ENCODE data around the gene ZNF853.
A peak's percentile ranks its signal among the peaks of the same experiment; 100 is the strongest.

The ZNF853 gene

DNA sequence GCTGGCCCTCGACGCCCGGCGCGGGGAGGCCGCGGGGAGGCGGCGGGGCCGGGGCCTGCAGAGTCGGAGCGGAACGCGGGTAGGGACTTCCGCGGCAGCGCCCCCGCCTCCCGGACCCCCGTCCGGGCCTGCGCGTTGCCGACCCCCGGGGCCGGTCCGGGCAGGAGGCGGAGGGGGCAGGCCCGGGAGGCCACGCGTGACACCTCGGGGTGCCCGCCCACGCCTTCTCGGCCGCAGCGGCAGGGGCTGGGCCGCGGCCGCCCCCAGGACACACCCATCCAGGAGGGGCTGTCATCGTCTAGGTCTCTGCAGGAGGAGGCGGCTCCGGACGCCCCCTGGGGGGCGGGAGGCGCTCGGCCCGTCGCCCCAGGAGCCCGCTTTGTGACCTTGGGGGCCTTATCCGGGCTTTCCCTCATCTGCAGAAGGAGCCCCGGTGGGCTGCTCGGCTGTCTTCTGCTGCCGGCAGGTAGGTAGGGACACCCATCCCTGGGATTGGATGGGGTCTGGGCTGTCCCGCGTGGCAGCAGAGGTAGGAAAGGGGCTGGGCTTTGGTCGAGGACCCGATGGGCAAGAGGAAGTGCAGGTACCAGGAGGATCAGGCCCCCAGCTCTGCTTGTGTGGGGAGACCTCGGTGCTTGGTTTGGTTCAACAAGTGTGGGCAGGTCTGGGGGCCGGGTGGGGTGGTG is 22.3 kb downstream of the ZNF853 start:
- peak; percentile 31 for DNase-seq

DNA sequence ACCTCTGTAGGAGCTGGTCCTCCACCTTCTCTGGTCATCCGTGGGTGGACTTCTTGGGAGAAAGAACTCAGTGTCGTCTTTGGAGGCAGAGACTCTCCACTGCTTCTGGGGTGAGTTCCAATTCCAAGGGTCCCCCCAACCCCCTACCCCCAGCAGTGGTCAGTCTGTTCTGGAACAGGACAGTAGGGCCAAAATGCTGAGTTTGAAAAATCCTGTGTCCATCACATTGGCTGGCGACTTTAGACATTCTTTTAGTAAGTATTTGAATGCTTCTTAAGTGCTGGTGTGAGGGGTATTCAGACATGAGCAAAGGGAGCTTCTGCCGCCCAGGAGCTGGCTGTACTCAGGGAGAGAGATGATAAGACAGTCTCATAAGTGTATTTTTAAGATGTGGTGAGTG is 23.6 kb downstream of the ZNF853 start:
- DNase-seq, result no peak

DNA sequence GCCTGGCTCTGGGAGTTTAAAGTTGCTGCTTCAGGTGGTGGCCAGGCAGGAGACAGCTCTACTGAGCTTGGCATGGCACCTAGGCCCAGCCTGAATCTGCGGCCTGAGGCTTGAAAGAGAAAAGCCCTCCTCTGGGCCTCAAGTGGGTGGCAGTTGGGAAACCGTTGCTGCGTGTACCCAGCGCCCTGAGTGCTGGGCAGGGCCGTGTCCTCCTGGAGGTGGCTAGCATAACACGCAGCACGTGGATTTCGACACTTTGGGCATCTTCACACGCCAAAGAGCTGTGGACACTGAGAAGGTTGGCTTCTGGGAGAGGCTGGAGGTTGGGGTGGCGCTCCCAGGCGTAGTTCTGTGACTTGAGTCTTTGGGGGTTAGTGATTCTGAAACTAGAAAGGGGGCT is 24.2 kb downstream of the ZNF853 start:
- DNase-seq, result no peak

DNA sequence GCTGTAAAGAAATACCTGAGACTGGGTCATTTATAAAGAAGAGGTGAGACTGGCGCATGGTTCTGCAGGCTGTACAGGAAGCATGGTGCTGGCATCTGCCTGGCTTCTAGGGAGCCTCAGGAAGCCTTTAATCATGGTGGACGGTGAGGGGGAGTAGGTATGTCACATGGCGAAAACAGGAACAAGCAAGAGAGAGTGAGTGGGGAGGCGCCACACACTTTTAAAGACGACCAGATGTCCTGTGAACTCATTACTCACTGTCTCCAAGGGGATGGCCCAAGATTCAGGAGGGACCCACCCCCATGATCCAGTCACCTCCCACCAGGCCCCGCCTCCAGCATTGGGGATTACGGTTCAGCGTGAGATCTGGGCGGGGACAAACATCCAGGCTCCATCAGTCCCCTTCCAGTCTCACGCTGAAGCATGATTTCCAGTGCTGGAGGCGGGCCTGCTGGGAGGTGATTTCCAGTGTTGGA is 24.9 kb downstream of the ZNF853 start:
- no peak for DNase-seq

DNA sequence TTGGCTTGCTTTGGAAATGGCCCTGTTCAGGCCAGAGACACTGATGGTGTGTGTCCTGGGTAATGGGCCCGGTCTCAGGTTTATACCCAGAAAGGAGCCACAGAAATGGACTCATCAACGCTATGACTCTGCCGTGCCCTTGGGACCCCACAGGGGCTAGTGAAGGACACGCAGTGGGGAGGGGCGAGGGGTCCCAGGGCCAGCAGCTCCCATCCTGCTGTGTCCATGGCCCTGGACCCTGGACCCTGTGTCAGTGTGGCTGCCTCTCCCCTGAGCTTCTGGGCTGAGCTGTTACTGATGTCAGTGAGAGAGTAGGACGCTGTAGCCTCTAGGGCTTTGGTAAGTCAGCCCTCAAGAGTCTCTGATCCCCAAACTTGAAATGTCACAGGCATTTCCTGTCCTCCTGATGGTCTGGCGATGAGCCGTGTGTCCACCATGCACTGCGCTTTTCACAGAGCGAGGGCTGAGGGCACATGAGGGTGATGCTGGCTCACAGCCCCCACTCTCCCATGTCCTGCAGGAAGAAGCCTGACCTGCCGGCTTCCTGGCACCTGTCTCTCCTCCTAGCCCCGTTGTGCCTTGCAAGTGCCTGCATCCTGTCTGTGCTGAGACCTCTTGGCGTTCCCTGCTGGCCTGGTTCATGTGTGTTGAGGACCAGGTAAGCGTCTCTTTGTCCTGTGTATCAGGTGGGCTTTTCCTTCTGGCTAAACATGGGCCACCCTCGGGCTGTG is 26.1 kb downstream of the ZNF853 start:
- no peak for DNase-seq

DNA sequence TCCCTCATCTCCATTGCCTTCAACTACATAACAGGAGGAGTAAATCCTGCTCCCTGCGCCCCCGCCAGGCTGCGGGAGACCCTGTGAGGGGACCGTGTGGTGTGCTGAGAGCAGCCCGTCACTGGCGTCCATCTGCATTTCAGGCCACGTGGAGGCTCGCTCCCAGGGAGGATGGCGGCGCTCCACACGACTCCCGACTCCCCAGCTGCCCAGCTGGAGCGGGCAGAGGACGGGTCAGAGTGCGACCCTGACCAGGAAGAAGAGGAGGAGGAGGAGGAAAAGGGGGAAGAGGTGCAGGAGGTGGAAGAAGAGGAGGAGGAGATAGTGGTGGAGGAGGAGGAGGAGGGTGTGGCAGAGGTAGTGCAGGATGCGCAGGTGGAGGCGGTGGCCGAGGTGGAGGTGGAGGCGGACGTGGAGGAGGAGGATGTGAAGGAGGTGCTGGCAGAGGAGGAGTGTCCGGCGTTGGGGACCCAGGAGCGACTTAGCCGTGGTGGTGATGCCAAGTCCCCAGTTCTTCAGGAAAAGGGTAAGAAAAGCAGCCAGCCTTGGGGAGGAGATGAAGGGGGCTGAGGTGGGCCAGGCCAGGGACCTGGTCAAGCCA is 26.9 kb downstream of the ZNF853 start:
- no peak for DNase-seq

DNA sequence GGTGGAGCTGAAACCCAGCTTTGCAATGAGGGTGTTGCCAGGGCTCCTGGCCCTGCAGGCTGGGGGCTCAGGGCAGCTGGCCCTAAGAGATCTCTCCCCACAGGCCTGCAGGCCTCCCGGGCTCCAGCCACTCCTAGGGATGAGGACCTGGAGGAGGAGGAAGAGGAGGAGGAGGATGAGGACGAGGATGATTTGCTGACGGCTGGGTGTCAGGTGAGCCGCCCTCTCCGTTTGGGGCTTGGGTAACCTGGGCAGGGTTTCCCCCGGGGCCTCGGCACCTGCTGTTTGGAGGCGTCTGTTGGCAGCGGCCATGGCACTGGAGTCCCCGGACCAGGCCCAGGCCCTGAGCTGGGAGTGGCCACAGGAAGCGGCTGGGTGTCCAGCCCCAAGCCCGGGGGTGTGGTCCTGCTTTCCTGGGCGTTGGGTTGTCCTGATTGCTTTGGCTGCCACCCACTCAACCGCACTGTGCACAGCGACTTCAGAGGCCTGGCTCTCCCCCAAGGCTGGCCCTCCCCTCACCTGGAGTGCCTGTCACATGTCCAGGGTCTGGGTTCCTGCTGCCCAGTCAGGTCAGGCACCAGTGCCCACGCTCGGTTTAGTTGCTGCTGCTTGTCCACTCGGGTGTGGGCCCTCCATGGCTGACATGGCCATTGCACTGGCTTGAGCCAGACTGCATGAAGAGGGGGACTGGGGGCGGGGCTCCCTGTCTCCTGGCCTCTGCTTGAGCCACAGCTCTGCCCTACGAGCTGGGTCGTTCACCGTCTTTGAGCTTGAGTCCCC is 27.6 kb downstream of the ZNF853 start:
- no peak for DNase-seq

DNA sequence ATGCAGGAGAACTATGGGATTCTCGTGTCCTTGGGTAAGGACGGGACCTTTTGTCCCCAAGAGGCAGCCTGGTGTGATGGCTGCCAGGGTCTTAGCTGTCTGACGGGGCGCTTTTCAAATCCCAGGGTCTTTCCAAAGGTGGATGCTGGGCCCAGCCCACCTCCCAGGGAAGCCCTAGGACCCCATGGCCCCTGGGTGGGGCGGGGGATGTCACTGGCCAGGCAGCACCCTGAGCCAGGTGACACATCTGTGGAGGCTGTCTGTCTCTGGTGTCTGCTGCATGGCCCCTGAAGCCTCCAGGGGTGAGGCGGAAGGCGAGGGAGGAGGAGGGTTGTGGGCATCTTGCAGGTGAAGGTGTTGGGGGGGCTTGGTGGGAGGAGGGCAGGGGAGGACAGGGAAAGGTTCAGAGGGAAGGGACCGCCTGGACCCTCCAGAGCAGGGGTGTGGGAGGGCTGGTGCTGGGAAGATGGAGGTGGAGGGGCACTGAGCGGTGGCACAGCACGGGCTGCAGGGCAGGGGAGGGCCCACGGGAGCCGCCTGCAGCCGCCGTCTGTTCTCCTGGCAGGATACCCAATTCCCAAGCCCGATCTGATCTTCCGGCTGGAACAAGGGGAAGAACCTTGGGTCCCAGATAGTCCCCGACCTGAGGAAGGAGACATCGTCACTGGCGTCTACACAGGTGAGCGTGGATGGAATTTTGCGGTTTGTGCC is 28.7 kb downstream of the ZNF853 start:
- DNase-seq, result no peak

DNA sequence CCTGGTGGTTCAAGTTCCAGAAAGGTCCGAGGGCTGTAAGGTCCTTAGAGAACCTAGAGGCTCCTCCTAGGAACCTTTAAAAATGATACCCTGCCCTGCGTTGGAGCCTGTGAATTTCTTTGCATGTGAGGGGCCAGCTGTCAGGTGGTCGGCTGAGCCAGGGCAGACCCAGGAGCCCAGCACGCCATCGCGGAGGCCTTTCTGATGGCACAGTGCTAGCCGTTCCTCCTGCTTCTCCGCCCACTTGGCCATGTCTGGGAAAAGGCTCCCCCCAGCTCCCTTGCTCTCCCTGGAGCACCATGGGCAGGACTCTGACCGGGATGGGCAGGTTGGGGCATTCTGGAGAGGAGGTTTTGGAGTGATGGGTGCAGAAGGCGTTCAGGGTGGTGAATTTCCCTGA is 29.3 kb downstream of the ZNF853 start:
- DNase-seq, result no peak

DNA sequence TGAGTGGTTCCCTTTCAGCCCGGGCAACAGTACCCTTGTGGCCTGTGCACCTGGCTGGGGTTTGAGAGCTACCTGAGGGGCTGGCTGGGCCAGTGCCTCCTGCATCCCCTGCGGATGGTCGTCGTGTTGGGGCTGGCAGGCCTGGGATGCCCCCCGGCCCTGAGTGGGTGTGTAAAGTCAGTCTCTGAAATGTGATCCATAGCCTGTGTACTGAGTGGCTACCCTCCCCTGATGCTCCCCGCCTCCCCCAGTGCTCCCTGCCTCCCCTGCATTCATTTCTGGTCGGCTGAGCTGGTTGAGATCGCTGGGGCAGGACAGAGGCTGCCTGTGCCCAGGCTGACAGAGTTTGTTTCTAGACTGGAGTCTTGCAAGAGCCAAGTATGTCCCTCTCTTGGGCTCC is 31.1 kb downstream of the ZNF853 start:
- no peak for DNase-seq

DNA sequence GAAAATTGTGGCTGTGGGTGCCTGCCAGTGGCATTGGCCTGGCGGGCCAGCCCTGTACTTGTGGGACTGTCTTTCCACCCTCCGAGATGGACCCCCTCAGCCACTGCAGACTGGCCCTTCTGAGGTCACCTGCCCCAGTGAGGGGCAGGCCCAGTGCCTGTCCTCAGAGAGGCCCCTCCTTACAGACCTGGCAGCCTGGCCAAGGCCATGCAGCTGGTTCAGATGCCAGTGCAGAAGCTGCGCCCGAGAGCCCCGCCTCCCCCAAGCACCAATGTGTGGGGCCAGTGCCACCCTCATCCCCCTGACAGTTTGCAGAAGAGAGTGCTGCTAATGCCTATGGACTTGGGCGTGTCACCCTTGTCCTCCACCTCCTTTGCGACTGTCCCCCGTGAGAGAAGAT is 31.7 kb downstream of the ZNF853 start:
- DNase-seq, result no peak

DNA sequence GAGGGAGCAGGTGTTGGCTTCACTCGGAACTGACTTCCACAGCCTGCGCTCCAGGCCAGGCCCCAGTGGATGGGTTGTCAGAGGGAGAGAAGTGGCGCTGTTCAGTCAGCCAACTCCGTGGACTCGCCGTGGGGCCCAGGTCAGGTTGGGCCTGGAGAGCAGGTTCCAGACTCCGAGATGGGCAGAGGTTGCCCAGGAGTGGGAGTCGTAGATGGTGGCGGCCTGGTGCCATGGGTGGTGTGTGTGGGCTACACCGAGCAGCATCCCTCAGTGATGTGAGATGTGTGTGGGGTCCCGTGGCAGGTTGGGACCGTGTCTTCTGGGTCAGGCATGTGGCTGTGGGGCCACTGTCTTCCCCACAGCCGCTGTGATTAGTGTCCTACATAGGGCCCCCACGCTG is 32.1 kb downstream of the ZNF853 start:
- no peak for DNase-seq

DNA sequence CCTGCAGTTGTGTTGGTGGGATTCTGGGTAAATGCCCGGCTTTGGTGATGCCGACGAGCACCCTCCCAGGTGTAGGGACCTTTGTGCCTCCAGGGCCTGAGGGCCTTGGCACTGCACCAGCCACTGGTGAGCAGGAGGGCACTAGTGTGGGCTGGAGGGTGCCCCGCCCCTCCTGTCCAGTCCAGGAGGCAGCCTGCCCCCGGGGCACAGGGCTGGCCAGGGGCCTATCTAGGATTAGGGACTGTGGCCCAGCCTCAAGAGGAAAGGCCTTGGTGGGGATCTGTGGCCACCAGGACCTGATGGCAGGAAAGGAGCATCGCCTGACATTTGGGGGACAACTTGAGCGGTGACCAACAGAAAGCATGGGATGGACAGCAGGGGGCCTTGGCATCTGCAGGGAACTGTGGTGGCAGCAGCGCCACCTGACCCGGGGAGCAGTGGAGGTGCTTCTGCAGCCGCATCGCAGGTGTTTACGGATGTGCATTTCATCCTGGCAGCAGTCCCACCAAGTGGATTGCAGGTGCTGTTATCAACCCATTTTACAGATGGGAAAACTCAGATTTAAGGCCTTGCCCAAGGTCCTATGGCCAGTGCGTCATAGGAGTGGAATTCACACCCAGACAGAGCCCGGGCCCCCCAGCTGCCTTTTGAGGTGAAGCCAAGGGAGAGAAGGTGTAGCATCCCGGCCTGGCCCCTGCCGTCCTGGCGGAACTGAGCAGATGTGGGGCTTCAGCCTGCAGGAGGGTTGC is 32.8 kb downstream of the ZNF853 start:
- DNase-seq, result no peak

DNA sequence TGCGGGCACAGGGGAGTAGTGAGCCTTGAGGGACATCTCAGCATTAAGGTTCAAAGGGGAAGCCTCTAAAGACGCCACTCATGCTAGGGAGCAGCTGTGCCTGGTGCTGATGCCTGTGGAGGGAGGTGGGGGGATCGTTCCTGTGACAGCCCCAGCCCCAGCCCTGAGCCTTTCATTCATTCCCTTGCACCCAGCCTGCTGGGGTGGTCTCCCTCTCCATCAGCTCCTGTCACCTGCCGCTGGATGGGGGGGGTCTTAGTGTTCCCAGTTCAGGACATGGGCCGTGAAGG is 33.4 kb downstream of the ZNF853 start:
- DNase-seq, result no peak

DNA sequence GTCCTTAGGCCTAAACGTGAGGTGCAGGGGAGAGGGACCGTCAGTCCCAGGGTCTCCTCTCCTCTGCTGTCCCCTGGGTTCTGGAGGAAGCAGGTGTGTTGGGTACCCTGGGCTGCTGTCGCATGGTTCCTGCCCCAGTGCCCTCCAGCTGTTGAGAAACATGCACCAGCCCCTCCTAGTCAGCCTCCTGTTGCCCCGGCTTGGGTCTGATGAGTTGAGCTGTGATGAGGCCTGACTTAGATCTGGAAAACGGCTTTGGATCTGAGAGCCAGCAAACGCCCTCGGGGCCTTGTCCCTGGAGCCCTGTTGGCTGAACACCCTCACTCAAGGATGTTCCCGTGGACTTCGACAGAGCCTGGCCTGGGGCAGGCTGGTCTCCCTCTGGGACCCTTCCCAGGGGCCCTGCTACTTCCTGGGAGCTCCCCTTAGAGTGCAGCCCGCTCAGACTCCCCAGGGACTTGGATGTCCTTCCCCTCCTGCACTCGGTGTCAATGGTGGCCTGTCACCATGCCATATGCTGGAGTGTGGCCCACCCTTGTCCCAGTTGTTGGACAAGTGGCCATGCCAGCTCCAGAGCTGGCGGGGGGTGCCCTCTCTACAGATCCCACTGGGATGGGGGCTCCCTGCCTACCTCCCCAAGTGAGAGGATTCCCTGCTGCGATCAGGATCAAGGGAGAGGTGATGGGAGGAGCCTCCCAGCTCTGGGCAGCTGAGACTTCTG is 34.0 kb downstream of the ZNF853 start:
- DNase-seq, result no peak

DNA sequence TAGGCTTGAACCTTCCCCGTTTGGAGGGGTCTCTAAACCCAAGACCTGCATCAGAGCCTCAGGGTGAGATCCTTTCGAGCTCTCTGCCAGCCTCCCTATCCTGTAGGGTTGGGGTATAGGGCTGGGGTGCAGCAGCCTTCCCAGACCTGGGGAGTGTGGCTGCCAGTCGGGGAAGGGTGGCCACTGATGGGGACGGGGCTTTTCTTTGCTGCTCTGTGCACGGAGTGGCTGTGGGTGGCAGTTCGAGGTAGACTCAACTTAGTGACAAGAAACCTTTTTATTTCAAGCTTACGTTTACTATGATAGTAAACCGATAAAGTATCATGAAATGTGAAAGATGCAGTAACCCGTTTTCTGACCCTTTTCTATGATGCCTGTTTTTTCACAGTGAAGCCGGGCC is 34.7 kb downstream of the ZNF853 start:
- no peak for DNase-seq

DNA sequence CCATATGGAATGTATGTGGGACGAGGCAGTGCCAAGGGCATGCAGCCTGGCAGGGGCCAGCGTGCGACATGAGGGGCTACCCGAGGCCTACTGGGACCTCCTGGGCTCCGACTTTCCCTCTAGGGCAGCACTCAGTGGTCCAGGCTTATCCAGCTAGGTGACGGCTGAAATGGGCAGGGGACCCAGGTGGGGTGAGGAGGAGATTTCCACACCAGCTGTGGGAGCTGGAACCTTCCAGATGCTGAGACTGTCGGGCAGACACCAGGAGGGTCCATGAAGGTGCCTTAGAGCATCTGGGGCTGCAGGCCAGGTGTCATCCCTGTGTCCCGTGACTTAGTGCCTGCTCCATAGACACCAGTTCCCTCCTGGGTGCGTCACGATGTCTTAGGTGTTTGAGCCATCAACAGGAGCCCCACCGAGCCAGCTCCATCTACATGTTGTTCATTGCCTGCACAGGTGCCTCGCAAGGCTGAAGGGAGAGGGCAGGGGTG is 35.2 kb downstream of the ZNF853 start:
- DNase-seq, result no peak

DNA sequence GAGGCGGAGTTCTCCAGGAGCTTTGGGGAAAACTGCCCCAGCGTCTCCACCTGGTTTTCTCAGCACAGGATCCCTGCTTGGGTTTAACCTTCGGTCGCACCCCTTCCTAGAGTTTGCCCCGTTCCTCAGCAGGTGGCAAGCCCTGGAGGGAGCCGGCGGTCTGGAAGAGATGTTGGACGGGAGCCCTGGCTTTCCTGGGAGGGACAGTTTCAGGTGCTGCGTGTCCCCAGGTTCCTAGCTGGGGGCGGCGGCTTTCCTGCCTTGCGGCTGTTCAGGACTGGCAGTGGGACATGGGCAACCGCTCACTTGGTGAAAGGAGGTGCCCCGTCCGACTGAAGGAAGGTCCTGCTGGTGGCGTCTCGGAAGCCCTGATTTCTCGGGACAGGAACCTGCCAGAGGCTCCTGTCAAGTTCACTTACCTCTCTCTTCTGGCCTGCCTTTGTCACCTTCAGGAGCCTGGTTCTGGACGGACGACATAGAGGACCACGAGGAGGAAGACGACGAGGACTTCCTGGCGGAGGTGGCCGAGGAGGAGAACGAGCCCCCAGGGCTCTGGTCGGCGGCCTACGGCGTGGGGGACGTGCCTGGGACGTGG is 36.5 kb downstream of the ZNF853 start:
- DNase-seq, result no peak

DNA sequence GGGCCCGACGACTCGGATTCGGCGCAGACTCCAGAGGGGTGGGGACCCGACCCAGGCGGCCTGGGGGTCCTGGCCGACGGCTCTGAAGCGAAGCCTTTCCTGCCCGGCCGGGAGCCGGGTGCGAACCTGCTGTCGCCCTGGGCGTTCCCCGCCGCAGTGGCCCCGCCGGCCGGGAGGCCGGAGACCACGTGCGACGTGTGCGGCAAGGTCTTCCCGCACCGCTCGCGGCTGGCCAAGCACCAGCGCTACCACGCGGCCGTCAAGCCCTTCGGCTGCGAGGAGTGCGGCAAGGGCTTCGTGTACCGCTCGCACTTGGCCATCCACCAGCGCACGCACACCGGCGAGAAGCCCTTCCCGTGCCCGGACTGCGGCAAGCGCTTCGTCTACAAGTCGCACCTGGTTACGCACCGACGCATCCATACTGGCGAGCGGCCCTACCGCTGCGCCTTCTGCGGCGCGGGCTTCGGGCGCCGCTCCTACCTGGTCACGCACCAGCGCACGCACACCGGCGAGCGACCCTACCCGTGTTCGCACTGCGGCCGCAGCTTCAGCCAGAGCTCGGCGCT is 37.1 kb downstream of the ZNF853 start:
- DNase-seq, result no peak

Data from activated CD4-positive, alpha-beta T cell treated with anti-CD3 and anti-CD28 coated beads, Interleukin-2, amount 50 U/mL, for 1 hour (primary cell).